Endothelial cell of umbilical vein (primary cell): Measurements from ENCODE around the gene NME7. TPM values are rescaled to one million over a fixed set of nuclear protein-coding genes. Genes with fewer than 3 reads are reported as not detected.

Experiments
- BruUV-seq: library from RNA; stranded (reverse); fragments of 400-500 nt; replicated peaks from 2 replicates; lab custom pipeline; 2021; lab: Mats Ljungman, UMichigan
- CTCF ChIA-PET: fragments of 300-600, 350-600 bp; sonication (Branson Sonifier 250); formaldehyde crosslinking; loops from one replicate; lab custom pipeline; 2021; ENCODE audit warnings: antibody characterized with exemption, inconsistent platforms; lab: Charles Lee
- POLR2A ChIA-PET: fragments of 300-600, 350-600 bp; sonication (Branson Sonifier 250); formaldehyde crosslinking; loops from one replicate; lab custom pipeline; 2021; ENCODE audit warnings: antibody characterized with exemption, inconsistent platforms; lab: Charles Lee
- DNase-seq: peaks from one replicate; pipeline ENCODE4 v3.0.0-alpha.2; 2011; ENCODE audit warnings: low read depth, low spot score
- FAIRE-seq: peaks from 2 replicates; lab custom pipeline; 2011; peaks lifted over from hg19 to GRCh38; lab: Jason Lieb, UNC
- H2AFZ ChIP-seq: 2 replicates; pipeline ENCODE4 v1.6.0; 2012; ENCODE audit warnings: low read depth, low read length, control low read depth, inconsistent platforms
- H3K27ac ChIP-seq: 2 replicates; pipeline ENCODE4 v1.5.1; 2011; ENCODE audit warnings: low read depth, mild to moderate bottlenecking, control low read depth, low read length, moderate library complexity; ENCODE audit not compliant: insufficient read depth
- H3K27me3 ChIP-seq, 2 experiments: 2 replicates each; pipeline versions ENCODE4 v1.6.0 to v1.6.1; 2011; ENCODE audit warnings: low read length in 2 of 2, mixed read lengths in 1 of 2; ENCODE audit not compliant: control insufficient read depth in 2 of 2, insufficient read depth in 2 of 2
- H3K36me3 ChIP-seq, 2 experiments: 2 replicates in 1 of 2; 3 replicates in 1 of 2; pipeline ENCODE4 v1.5.1; 2011; ENCODE audit warnings: low read length in 2 of 2, mild to moderate bottlenecking in 1 of 2, moderate library complexity in 1 of 2; ENCODE audit not compliant: control insufficient read depth in 2 of 2, insufficient read depth in 2 of 2; ENCODE audit errors: extremely low read depth in 1 of 2
- H3K4me1 ChIP-seq: 3 replicates; pipeline ENCODE4 v1.5.1; 2011; ENCODE audit warnings: mild to moderate bottlenecking, low read length; ENCODE audit not compliant: control insufficient read depth, insufficient read depth; ENCODE audit errors: extremely low read depth
- H3K4me2 ChIP-seq: 2 replicates; pipeline ENCODE4 v1.6.1; 2011; ENCODE audit warnings: low read length, control low read depth, mixed read lengths; ENCODE audit not compliant: insufficient read depth
- H3K4me3 ChIP-seq, 3 experiments: fragments of 200-600 bp in 1 of 3; sonication (generic), shearing (Covaris generic) in 1 of 3; replicated peaks in 1 of 3; 2 replicates each; pipeline ENCODE4 v1.5.1; 2011 to 2016; ENCODE audit warnings: control low read depth in 3 of 3, low read length in 3 of 3, mild to moderate bottlenecking in 2 of 3, inconsistent platforms in 1 of 3, low read depth in 1 of 3, moderate library complexity in 1 of 3; ENCODE audit not compliant: insufficient read depth in 1 of 3
- H3K79me2 ChIP-seq: 2 replicates; pipeline ENCODE4 v1.6.0; 2012; ENCODE audit warnings: low read length, inconsistent platforms; ENCODE audit not compliant: control insufficient read depth, insufficient read depth
- H3K9ac ChIP-seq: replicated peaks from 2 replicates; pipeline ENCODE3; 2011; ENCODE audit warnings: low read length, control low read depth; ENCODE audit not compliant: insufficient read depth; ENCODE audit errors: extremely low read depth
- H3K9me1 ChIP-seq: replicated peaks from 3 replicates; pipeline ENCODE4 v1.6.0; 2011; ENCODE audit warnings: mild to moderate bottlenecking, low read length; ENCODE audit not compliant: control insufficient read depth, insufficient read depth; ENCODE audit errors: extremely low read depth
- H3K9me3 ChIP-seq: replicated peaks from 2 replicates; pipeline ENCODE4 v1.5.1; 2012; ENCODE audit warnings: low read length, inconsistent platforms; ENCODE audit not compliant: control insufficient read depth, insufficient read depth
- H4K20me1 ChIP-seq: replicated peaks from 2 replicates; pipeline ENCODE3; 2011; ENCODE audit warnings: mild to moderate bottlenecking, low read length; ENCODE audit not compliant: control insufficient read depth, insufficient read depth; ENCODE audit errors: extremely low read depth
- EZH2 ChIP-seq: IDR thresholded peaks from 2 replicates; pipeline ENCODE4 v1.6.1; 2012; ENCODE audit warnings: borderline replicate concordance, low read depth, mild to moderate bottlenecking, moderate library complexity, low read length, inconsistent platforms; ENCODE audit not compliant: severe bottlenecking
- GATA2 ChIP-seq: IDR thresholded peaks from 2 replicates; pipeline ENCODE4 v1.7.0; 2011; ENCODE audit warnings: low read depth, mild to moderate bottlenecking, moderate library complexity, mixed read lengths, low read length; ENCODE audit not compliant: insufficient read length, insufficient read depth
- MYC ChIP-seq: IDR thresholded peaks from one replicate; pipeline ENCODE4 v1.6.1; 2011; ENCODE audit warnings: mild to moderate bottlenecking, low read depth, low read length
- POLR2A ChIP-seq: IDR thresholded peaks from 2 replicates; pipeline ENCODE4 v1.6.1; 2012; ENCODE audit warnings: low read depth, mild to moderate bottlenecking, control low read depth, low read length
- POLR2AphosphoS5 ChIP-seq: IDR thresholded peaks from 2 replicates; pipeline ENCODE4 v1.6.1; 2012; ENCODE audit warnings: low read depth, mild to moderate bottlenecking, control low read depth, low read length, moderate library complexity; ENCODE audit not compliant: insufficient read depth
- dilution Hi-C: fragments of 300-500 bp; cut with MboI; formaldehyde crosslinking; loops from one replicate; pipeline ENCODE4 v1.15.0; 2019; ENCODE audit warnings: low sequenced_read_pairs; ENCODE audit not compliant: extremely low pct_ligation_motif_present
- intact Hi-C: fragments of 100-400 bp; cut with micrococcal nuclease; formaldehyde crosslinking; loops from one replicate; pipeline ENCODE4 v1.10.0; 2022
- polyA plus RNA-seq, 4 experiments: library from polyadenylated mRNA; depleted of rRNA in 3 of 4; stranded (reverse) in 3 of 4; unstranded in 1 of 4; fragments of >200 nt; gene quantifications; 2 replicates each; pipeline versions ENCODE4 v1.2.1 to v1.2.3, GENCODE V29; 2011 to 2012; ENCODE audit warnings: missing spikeins in 1 of 4
- total RNA-seq: library from RNA; stranded (reverse); gene quantifications from 2 replicates; pipeline ENCODE4 v1.2.3, GENCODE V29; 2021
- TF ChIP-seq, protein P1 (sequence below), 2 donors: IDR thresholded peaks; 1 replicate in 1 of 2; 2 replicates in 1 of 2; pipeline ENCODE4 v1.5.1; 2011; ENCODE audit warnings: low read length in 2 of 2, mild to moderate bottlenecking in 2 of 2, moderate library complexity in 2 of 2, control low read depth in 1 of 2, inconsistent platforms in 1 of 2, low read depth in 1 of 2; ENCODE audit not compliant: insufficient read depth in 1 of 2; ENCODE audit errors: extremely low read depth in 1 of 2

Gene NME7
- total and polyA plus RNA-seq, 2 donors (not counting 3 experiments of a cell fraction or from before 2014, with no cell fraction given) = 16.5 to 25.3 TPM

DNA sequence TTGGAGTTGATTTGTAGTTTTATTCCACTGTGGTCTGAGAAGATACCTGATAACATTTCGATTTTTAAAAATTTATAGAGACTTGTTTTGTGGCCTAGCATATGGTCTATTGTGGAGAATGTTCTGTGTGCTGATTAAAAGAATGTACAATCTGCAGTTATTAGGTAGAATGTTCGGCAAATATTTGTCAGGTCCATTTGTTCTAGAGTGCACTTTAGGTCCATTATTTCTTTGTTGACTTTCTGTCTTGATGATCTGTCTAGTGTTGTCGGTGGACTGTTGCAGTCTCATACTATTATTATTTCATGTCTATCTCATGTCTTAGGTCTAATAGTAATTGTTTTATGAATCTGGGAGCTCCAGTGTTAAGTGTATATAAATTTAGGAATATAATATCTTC is 116.8 kb downstream of the NME7 start:
- H4K20me1 ChIP-seq = no peaks in the 10 kb centered on the region
- ChIA-PET CTCF (interaction anchor here (1.4 to 1.7 kb wide), 2 partner anchors 10 to 98 kb away, joined by 4 to 6 read pairs; no protein-coding TSS in a partner anchor), POLR2A (no interaction called here)
- H3K36me3 ChIP-seq = no peaks in the 10 kb centered on the region
- no peaks in the 10 kb centered on the region for H3K79me2 ChIP-seq
- H3K4me3 ChIP-seq = no peak overlapping the region
- TF ChIP-seq POLR2A (no peak), EZH2 (no peak)
- TF ChIP-seq, protein P1, sequence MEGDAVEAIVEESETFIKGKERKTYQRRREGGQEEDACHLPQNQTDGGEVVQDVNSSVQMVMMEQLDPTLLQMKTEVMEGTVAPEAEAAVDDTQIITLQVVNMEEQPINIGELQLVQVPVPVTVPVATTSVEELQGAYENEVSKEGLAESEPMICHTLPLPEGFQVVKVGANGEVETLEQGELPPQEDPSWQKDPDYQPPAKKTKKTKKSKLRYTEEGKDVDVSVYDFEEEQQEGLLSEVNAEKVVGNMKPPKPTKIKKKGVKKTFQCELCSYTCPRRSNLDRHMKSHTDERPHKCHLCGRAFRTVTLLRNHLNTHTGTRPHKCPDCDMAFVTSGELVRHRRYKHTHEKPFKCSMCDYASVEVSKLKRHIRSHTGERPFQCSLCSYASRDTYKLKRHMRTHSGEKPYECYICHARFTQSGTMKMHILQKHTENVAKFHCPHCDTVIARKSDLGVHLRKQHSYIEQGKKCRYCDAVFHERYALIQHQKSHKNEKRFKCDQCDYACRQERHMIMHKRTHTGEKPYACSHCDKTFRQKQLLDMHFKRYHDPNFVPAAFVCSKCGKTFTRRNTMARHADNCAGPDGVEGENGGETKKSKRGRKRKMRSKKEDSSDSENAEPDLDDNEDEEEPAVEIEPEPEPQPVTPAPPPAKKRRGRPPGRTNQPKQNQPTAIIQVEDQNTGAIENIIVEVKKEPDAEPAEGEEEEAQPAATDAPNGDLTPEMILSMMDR (IDR thresholded peaks at IDR 0.05; ENCODE audit: extremely low read depth in 1 of 2, insufficient read depth in 1 of 2, low read depth in 1 of 2, low read length in 2 of 2) = no peak
- dilution Hi-C loops (no loop called here), intact Hi-C loops (loop anchor here (1.0 to 5.0 kb wide), 2 partner anchors 37 to 144 kb away; partner anchors contain the start of gene ATP1B1)
- H3K9me3 ChIP-seq = no peaks in the 10 kb centered on the region
- no peak overlapping the region for H3K4me2 ChIP-seq
- H3K4me1 ChIP-seq = peaks cover 6% of the 10 kb centered on the region
- H3K27ac ChIP-seq = no peak overlapping the region
- FAIRE-seq (no peak), DNase-seq (no peak)
- BruUV-seq = no TSS peak
- H3K9me1 ChIP-seq = no peaks in the 10 kb centered on the region
- no peaks in the 10 kb centered on the region for H3K27me3 ChIP-seq
- no peak overlapping the region for H2AFZ ChIP-seq
- H3K9ac ChIP-seq = no peak overlapping the region

DNA sequence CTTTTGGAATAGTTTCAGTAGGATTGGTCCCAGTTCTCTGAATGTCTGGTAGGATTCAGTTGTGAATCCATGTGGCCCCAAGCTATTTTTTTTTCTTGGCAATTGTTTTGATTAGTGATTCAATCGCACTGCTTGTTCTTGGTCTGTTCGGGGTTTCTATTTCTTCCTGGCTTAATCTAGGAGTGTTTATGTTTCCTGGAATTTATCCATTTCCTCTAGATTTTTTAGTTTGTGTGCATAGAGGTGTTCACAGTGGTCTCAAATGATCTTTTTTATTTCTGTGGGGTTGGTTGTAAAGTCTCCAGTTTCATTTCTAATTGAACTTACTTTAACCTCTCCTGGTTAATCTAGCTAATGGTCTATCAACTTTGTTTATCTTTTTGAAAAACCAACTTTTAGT is 117.6 kb downstream of the NME7 start:
- no peaks in the 10 kb centered on the region for H3K9me1 ChIP-seq
- ChIA-PET CTCF (interaction anchor here (1.4 to 1.7 kb wide), 2 partner anchors 10 to 99 kb away, joined by 4 to 6 read pairs; no protein-coding TSS in a partner anchor), POLR2A (no interaction called here)
- no peaks in the 10 kb centered on the region for H3K27me3 ChIP-seq
- no TSS peak for BruUV-seq
- peaks cover 6% of the 10 kb centered on the region for H3K4me1 ChIP-seq
- DNase-seq = peak; percentile 53
- no peaks in the 10 kb centered on the region for H3K36me3 ChIP-seq
- H3K27ac ChIP-seq = no peak overlapping the region
- FAIRE-seq = peak; percentile 58
- H3K4me3 ChIP-seq = peak overlapping the region in 1 of 3 experiments; percentile 23
- no peak overlapping the region for H3K9ac ChIP-seq
- peak overlapping the region; percentile 67 for H3K4me2 ChIP-seq
- no peaks in the 10 kb centered on the region for H4K20me1 ChIP-seq
- H3K79me2 ChIP-seq = no peaks in the 10 kb centered on the region
- H3K9me3 ChIP-seq = no peaks in the 10 kb centered on the region
- intact Hi-C loops (loop anchor here (1.0 to 5.0 kb wide), 2 partner anchors 37 to 144 kb away; partner anchors contain the start of gene ATP1B1), dilution Hi-C loops (no loop called here)
- peak; percentile 41 for TF ChIP-seq GATA2
- no peak for TF ChIP-seq MYC
- no peak for TF ChIP-seq POLR2AphosphoS5
- H2AFZ ChIP-seq = no peak overlapping the region
